Upper lobe of left lung (tissue), 6 donors: ENCODE results near the gene TPST2. TPM values are rescaled to one million over a fixed set of nuclear protein-coding genes. Genes with fewer than 3 reads are reported as not detected.

Source experiments
- ATAC-seq, 2 donors: fragments of 200-7000 bp; cut with Tn5 transposase; one replicate each; pipeline ENCODE4 v1.9.1; 2022; ENCODE audit warnings: mild to moderate bottlenecking in 2 of 2, moderate library complexity in 2 of 2; ENCODE audit not compliant: low FRiP score in 2 of 2
- DNase-seq, 2 donors: peaks; one replicate each; pipeline ENCODE4 v3.0.0-alpha.2; 2019 to 2020
- H3K27ac ChIP-seq, 4 donors: fragments of 200-600 bp; sonication (generic); one replicate each; pipeline ENCODE4 v1.5.1; 2016 to 2019
- H3K27me3 ChIP-seq, 4 donors: fragments of 200-600 bp; sonication (generic); one replicate each; pipeline ENCODE4 v1.5.1; 2017 to 2019
- H3K36me3 ChIP-seq, 4 donors: fragments of 200-600 bp; sonication (generic); one replicate each; pipeline ENCODE4 v1.5.1; 2016 to 2019
- H3K4me1 ChIP-seq, 4 donors: fragments of 200-600 bp; sonication (generic); one replicate each; pipeline ENCODE4 v1.5.1; 2018 to 2019
- H3K4me3 ChIP-seq, 4 donors: fragments of 200-600 bp; sonication (generic); one replicate each; pipeline ENCODE4 v1.5.1; 2017 to 2019; ENCODE audit warnings: mild to moderate bottlenecking in 2 of 4, moderate library complexity in 1 of 4
- H3K9me3 ChIP-seq, 4 donors: fragments of 200-600 bp; sonication (generic); one replicate each; pipeline ENCODE4 v1.5.1; 2018 to 2019
- CTCF ChIP-seq, 6 experiments: fragments of 450-650 bp in 4 of 6; fragments of 200-600 bp in 2 of 6; sonication (generic) in 2 of 6; IDR thresholded peaks; one replicate each; pipeline ENCODE4 v1.5.1; 2016 to 2019; ENCODE audit warnings: antibody characterized with exemption in 6 of 6
- EP300 ChIP-seq, 4 donors: sonication (generic); formaldehyde crosslinking; IDR thresholded peaks; one replicate each; pipeline ENCODE4 v1.5.1; 2017; ENCODE audit warnings: antibody characterized with exemption in 4 of 4, control low read depth in 2 of 4
- POLR2A ChIP-seq, 4 donors: fragments of 450-650 bp; IDR thresholded peaks; one replicate each; pipeline ENCODE4 v1.5.1; 2016 to 2017; ENCODE audit warnings: antibody characterized with exemption in 4 of 4, mild to moderate bottlenecking in 2 of 4
- POLR2AphosphoS5 ChIP-seq, 2 donors: sonication (generic); formaldehyde crosslinking; IDR thresholded peaks; one replicate each; pipeline ENCODE4 v1.5.1; 2017; ENCODE audit warnings: antibody characterized with exemption in 2 of 2
- WGBS, 2 donors: methylation state at CpG; one replicate each; pipeline ENCODE4 v1.1.5; 2017 to 2018; 5-methylcytosine and 5-hydroxymethylcytosine counted together
- total RNA-seq, 6 donors: library from RNA; depleted of rRNA in 4 of 6; stranded (reverse); fragments of >200 nt in 4 of 6; gene quantifications; one replicate each; pipeline versions ENCODE4 v1.1.0 to v1.2.1, GENCODE V29; 2016 to 2021
- donor health status: DM: no; HTN: no; CAD: no; lungs with moderate emphysema.
- donor health status: DM: no; HTN: yes; CAD: no; lungs with severe emphysema.

TPST2 gene
- total RNA-seq, 6 donors from 2014 or later: 50.5 to 253 (median 95.8) TPM

- TF ChIP-seq POLR2AphosphoS5 (IDR thresholded peaks at IDR 0.05) (no peak), POLR2A (IDR thresholded peaks at IDR 0.05) (no peak), EP300 (IDR thresholded peaks at IDR 0.05) (no peak), CTCF (IDR thresholded peaks at IDR 0.05) (no peak)
- Histone ChIP-seq H3K27me3 (no peaks in the 10 kb centered on the region), H3K27ac (peak overlapping the region in 1 of 4 donors; percentile 12), H3K36me3 (peaks cover 0 to 4% (median 0%) of the 10 kb centered on the region in 4 donors), H3K9me3 (no peaks in the 10 kb centered on the region), H3K4me1 (peaks cover 21 to 70% (median 33%) of the 10 kb centered on the region in 4 donors), H3K4me3 (no peak overlapping the region)
- DNase-seq (no peak), ATAC-seq (no peak)
- 89 to 94% methylated on average over 3 of the region's 3 CpGs for WGBS, 2 donors
These were observed 41.6 kb downstream of the TPST2 start for GRCh38 chr22:26548303-26548702.

DNA sequence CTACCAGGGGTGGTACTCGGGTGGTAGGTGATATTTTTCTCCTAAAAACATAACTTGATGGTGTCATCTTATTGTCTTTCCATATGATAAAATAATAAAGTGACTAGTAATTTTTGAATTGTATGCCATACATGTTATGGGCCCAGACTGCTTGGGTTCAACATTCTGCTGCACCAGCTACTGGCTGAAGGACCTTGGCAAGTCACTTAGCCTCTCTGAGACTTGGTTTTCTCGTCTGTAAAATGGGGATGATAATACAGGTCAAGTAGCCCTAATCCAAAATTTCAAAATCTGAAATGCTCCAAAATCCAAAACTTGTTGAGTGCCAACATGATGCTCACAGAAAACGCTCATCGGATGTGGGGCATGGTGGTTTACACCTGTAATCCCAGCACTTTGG, 42.1 kb downstream of the TPST2 start:
- peaks cover 18 to 69% (median 31%) of the 10 kb centered on the region in 4 donors for H3K4me1 ChIP-seq
- H3K27me3 ChIP-seq: no peaks in the 10 kb centered on the region
- no peak for DNase-seq
- H3K27ac ChIP-seq: peak overlapping the region in 1 of 4 donors; percentile 12
- TF ChIP-seq POLR2AphosphoS5 (IDR thresholded peaks at IDR 0.05) (no peak), POLR2A (IDR thresholded peaks at IDR 0.05) (no peak), CTCF (IDR thresholded peaks at IDR 0.05) (no peak), EP300 (IDR thresholded peaks at IDR 0.05) (no peak)
- H3K4me3 ChIP-seq: no peak overlapping the region
- no peaks in the 10 kb centered on the region for H3K9me3 ChIP-seq
- no peak for ATAC-seq
- WGBS, 2 donors: 89 to 96% methylated on average over 4 of the region's 4 CpGs
- peaks cover 0 to 8% (median 2%) of the 10 kb centered on the region in 4 donors for H3K36me3 ChIP-seq

DNA sequence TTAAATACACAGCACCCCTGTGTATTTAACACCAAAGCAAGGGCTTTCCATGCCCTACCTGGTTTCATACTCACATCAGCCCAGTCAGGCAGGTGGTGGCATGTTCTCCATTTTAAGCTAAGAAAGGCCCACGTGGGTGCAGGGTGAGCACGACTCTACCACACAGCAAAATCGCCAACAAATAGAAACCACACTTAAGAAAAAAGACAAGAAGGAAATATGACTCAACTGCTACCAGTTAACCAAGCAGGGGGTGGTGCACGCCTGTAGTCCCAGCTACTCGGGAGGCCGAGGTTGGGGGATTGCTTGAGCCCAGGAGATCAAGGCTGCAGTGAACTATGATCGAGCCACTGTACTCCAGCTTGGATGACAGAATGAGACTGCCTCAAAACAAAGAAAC, 42.5 kb downstream of the TPST2 start:
- no peak for DNase-seq
- peaks cover 0 to 12% (median 4%) of the 10 kb centered on the region in 4 donors for H3K36me3 ChIP-seq
- no peak for ATAC-seq
- no peaks in the 10 kb centered on the region for H3K9me3 ChIP-seq
- peak overlapping the region in 2 of 4 donors; percentile 12 to 23 for H3K27ac ChIP-seq
- H3K27me3 ChIP-seq: no peaks in the 10 kb centered on the region
- TF ChIP-seq POLR2AphosphoS5 (IDR thresholded peaks at IDR 0.05) (no peak), POLR2A (IDR thresholded peaks at IDR 0.05) (no peak), EP300 (IDR thresholded peaks at IDR 0.05) (no peak), CTCF (IDR thresholded peaks at IDR 0.05) (no peak)
- 63 to 73% methylated on average over 7 of the region's 7 CpGs for whole genome bisulfite sequencing, 2 donors
- H3K4me1 ChIP-seq: peaks cover 18 to 71% (median 33%) of the 10 kb centered on the region in 4 donors
- no peak overlapping the region for H3K4me3 ChIP-seq

DNA sequence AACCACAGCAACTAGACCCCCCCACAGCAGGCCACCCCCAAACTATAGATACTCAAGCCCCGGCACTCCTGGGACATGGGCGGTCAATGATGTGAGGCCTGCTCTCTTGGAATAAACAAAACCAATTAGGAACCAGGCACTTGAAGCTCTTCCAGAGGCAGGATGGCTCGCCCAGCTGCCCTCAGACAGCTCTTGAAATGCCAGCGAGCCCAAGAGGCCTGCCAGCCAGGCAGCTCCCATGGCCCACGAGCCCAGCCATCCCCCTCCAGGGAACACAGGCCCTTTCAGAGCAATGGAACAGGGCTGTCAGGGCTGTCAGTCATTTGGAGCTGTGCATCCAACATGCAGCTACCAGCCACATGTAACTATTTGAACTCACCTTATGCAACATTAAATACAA, 43.6 kb downstream of the TPST2 start:
- WGBS, 2 donors: 65 to 76% methylated on average over 3 to 5 of the region's 5 CpGs
- no peaks in the 10 kb centered on the region for H3K9me3 ChIP-seq
- no peaks in the 10 kb centered on the region for H3K27me3 ChIP-seq
- peak in 1 of 2 donors; percentile 46 for DNase-seq
- H3K4me3 ChIP-seq: no peak overlapping the region
- H3K27ac ChIP-seq: peak overlapping the region in 3 of 4 donors; percentile 4 to 43 (median 24)
- peaks cover 0 to 18% (median 10%) of the 10 kb centered on the region in 4 donors for H3K36me3 ChIP-seq
- no peak for TF ChIP-seq CTCF (IDR thresholded peaks at IDR 0.05)
- TF ChIP-seq POLR2A (IDR thresholded peaks at IDR 0.05): no peak
- H3K4me1 ChIP-seq: peaks cover 18 to 64% (median 31%) of the 10 kb centered on the region in 4 donors
- ATAC-seq: no peak

DNA sequence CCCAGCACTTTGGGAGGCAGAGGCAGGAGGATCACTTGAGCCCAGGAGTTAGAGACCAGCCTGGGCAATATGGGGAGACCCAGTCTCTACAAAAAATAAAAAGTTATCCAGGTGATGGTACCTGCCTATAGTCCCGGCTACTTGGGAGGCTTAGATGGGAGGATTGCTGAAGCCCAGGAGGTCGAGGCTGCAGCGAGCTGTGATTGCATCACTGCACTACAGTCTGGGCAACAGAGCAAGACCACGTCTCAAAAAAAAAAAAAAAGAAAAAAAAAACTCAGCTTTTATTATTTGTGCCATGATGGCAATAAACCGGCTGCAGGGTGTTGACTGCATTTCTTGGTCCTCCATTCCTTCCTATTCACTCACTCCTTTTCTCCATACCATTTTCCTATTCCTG, 44.1 kb downstream of the TPST2 start:
- H3K36me3 ChIP-seq: peaks cover 0 to 23% (median 14%) of the 10 kb centered on the region in 4 donors
- H3K4me1 ChIP-seq: peaks cover 14 to 59% (median 26%) of the 10 kb centered on the region in 4 donors
- no peak for TF ChIP-seq POLR2A (IDR thresholded peaks at IDR 0.05)
- no peak for TF ChIP-seq CTCF (IDR thresholded peaks at IDR 0.05)
- no peak for TF ChIP-seq POLR2AphosphoS5 (IDR thresholded peaks at IDR 0.05)
- TF ChIP-seq EP300 (IDR thresholded peaks at IDR 0.05): no peak
- DNase-seq: no peak
- H3K27ac ChIP-seq: peak overlapping the region in 3 of 4 donors; percentile 4 to 43 (median 24)
- no peak for ATAC-seq
- H3K9me3 ChIP-seq: no peaks in the 10 kb centered on the region
- H3K4me3 ChIP-seq: no peak overlapping the region
- H3K27me3 ChIP-seq: no peaks in the 10 kb centered on the region
- 69 to 89% methylated on average over 5 of the region's 5 CpGs for WGBS, 2 donors
